Astrocyte of the cerebellum (primary cell): ENCODE data around the gene TMEFF2.

ENCODE experiments used
- DNase-seq: peaks from one replicate; pipeline ENCODE4 v3.0.0-alpha.2; 2011; ENCODE audit warnings: low read depth
- H3K4me3 ChIP-seq: 2 replicates; pipeline ENCODE4 v1.5.1; 2011; ENCODE audit warnings: mild to moderate bottlenecking, low read depth, low read length, moderate library complexity
- CTCF ChIP-seq: IDR thresholded peaks from 2 replicates; pipeline ENCODE4 v1.5.1; 2012; ENCODE audit warnings: low read length, low read depth, moderate library complexity, mild to moderate bottlenecking; ENCODE audit errors: missing control alignments
- in situ Hi-C: cut with HindIII; loops from 2 replicates; pipeline ENCODE4 v1.10.0; 2017; ENCODE audit warnings: low sequenced_read_pairs

TMEFF2 gene

GRCh38 chr2:192049362-192049761, 145.4 kb downstream of the TMEFF2 start:
- H3K4me3 ChIP-seq: no peak overlapping the region
- no peak for TF ChIP-seq CTCF
- in situ Hi-C loops: no loop called here
- no peak for DNase-seq

- in situ Hi-C loops: no loop called here
- DNase-seq: no peak
- TF ChIP-seq CTCF: no peak
- H3K4me3 ChIP-seq: no peak overlapping the region
Measured at GRCh38 chr2:192047315-192048107, 147.2 kb downstream of the TMEFF2 start.

- TF ChIP-seq CTCF: no peak
- DNase-seq: no peak
- H3K4me3 ChIP-seq: no peak overlapping the region
- in situ Hi-C loops: no loop called here
Measured at GRCh38 chr2:192044496-192044895, 150.2 kb downstream of the TMEFF2 start.

- H3K4me3 ChIP-seq: no peak overlapping the region
- TF ChIP-seq CTCF: no peak
- in situ Hi-C loops: no loop called here
- no peak for DNase-seq
Measured at GRCh38 chr2:192043216-192043870, 151.4 kb downstream of the TMEFF2 start.

GRCh38 chr2:192042126-192042525, 152.6 kb downstream of the TMEFF2 start:
- in situ Hi-C loops: no loop called here
- H3K4me3 ChIP-seq: no peak overlapping the region
- no peak for DNase-seq
- TF ChIP-seq CTCF: no peak

- in situ Hi-C loops: no loop called here
- no peak overlapping the region for H3K4me3 ChIP-seq
- TF ChIP-seq CTCF: no peak
Measured at GRCh38 chr2:192038110-192038509, 156.6 kb downstream of the TMEFF2 start.

More at GRCh38 chr2:192038110-192038509, 156.6 kb downstream of the TMEFF2 start:
- no peak for DNase-seq
